ENCODE results near the gene PFKL. TPM values are rescaled to one million over a fixed set of nuclear protein-coding genes. Genes with fewer than 3 reads are reported as not detected.

PFKL gene
- total RNA-seq, 2 donors from 2014 or later: 104 to 109 TPM

DNA sequence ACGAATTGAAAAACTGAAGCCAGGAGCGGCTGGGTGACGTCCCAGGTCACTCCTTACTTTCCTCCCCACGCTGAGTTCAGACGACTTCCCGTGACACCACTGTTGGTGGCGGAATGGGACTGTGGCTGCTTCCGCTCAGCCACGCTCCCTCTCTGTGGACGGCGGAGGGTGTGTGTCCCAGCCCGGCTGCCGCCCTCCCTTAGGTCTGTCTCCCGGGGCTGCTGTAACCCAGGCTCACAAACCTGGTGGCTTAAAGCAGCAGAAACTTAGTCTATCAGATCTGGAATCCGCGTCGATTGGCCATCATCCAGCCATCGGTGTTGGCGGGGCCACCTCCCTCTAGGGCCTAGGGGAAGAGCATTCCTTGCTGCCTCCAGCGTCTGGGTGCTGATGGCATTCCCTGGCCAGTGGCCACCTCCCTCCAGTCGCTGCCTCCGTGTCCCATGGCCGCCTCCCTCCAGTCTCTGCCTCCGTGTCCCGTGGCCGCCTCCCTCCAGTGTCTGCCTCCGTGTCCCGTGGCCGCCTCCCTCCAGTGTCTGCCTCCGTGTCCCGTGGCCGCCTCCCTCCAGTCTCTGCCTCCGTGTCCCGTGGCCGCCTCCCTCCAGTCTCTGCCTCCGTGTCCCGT lies 71.0 kb downstream of the PFKL start:
- no peaks in the 10 kb centered on the region for H3K27me3 Mint-ChIP-seq (ENCODE audit: low read depth)
- no peak for ATAC-seq (replicated peaks in 1 of 2)
- no peak overlapping the region for H3K4me3 Mint-ChIP-seq
- H3K27ac Mint-ChIP-seq: no peak overlapping the region
- H3K4me1 Mint-ChIP-seq (ENCODE audit: low read depth): peaks cover 10% of the 10 kb centered on the region
- H3K36me3 Mint-ChIP-seq (ENCODE audit: insufficient read depth in 2 of 2): no peaks in the 10 kb centered on the region
- DNase-seq: no peak
- H3K9me3 Mint-ChIP-seq: peaks cover 1 to 2% of the 10 kb centered on the region in 2 donors

- Mint-ChIP-seq H3K9me3 (peaks cover 1 to 2% of the 10 kb centered on the region in 2 donors), H3K27me3 (ENCODE audit: low read depth) (no peaks in the 10 kb centered on the region), H3K4me3 (no peak overlapping the region), H3K27ac (no peak overlapping the region), H3K4me1 (ENCODE audit: low read depth) (peaks cover 10% of the 10 kb centered on the region), H3K36me3 (ENCODE audit: insufficient read depth in 2 of 2) (no peaks in the 10 kb centered on the region)
- no peak for ATAC-seq (replicated peaks in 1 of 2)
- DNase-seq: no peak
Measured at GRCh38 chr21:44371596-44371995, 71.7 kb downstream of the PFKL start.

GRCh38 chr21:44372616-44373015 lies 72.8 kb downstream of the PFKL start:
- Mint-ChIP-seq H3K27ac (no peak overlapping the region), H3K27me3 (ENCODE audit: low read depth) (no peaks in the 10 kb centered on the region), H3K4me3 (no peak overlapping the region), H3K9me3 (peaks cover 1 to 2% of the 10 kb centered on the region in 2 donors), H3K4me1 (ENCODE audit: low read depth) (peaks cover 10% of the 10 kb centered on the region), H3K36me3 (ENCODE audit: insufficient read depth in 2 of 2) (no peaks in the 10 kb centered on the region)
- DNase-seq: no peak
- ATAC-seq (replicated peaks in 1 of 2): no peak

- Mint-ChIP-seq H3K27me3 (ENCODE audit: low read depth) (no peaks in the 10 kb centered on the region), H3K36me3 (ENCODE audit: insufficient read depth in 2 of 2) (no peaks in the 10 kb centered on the region), H3K9me3 (peaks cover 1 to 2% of the 10 kb centered on the region in 2 donors), H3K27ac (no peak overlapping the region), H3K4me1 (ENCODE audit: low read depth) (peaks cover 10% of the 10 kb centered on the region), H3K4me3 (no peak overlapping the region)
- ATAC-seq (replicated peaks in 1 of 2): no peak
- DNase-seq: no peak
Measured at GRCh38 chr21:44374601-44375280, 74.9 kb downstream of the PFKL start.

DNA sequence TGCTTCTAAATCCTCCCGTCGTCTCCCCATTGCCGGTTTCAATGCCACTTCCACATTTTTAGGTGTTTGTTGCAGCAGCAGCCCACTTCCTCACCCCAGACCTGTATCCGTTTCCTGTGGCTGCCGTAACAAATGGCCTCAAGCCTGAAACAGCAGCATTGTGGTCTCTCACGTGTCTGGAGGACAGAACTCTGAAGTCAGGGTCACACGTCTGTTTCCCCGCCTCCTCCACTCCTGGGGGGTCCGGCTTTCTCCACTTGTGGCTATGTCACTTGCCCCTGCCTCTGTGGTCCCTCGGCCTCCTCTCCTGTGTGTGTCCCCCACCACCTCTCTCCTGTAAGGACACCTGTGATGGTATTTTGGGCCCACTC lies 75.4 kb downstream of the PFKL start:
- Mint-ChIP-seq H3K4me1 (ENCODE audit: low read depth) (peaks cover 10% of the 10 kb centered on the region), H3K4me3 (no peak overlapping the region), H3K27ac (no peak overlapping the region), H3K36me3 (ENCODE audit: insufficient read depth in 2 of 2) (no peaks in the 10 kb centered on the region), H3K27me3 (ENCODE audit: low read depth) (no peaks in the 10 kb centered on the region), H3K9me3 (peaks cover 1 to 2% of the 10 kb centered on the region in 2 donors)
- ATAC-seq (replicated peaks in 1 of 2): peak in 1 of 2 donors; percentile 49
- peak; percentile 19 to 31 for DNase-seq

DNA sequence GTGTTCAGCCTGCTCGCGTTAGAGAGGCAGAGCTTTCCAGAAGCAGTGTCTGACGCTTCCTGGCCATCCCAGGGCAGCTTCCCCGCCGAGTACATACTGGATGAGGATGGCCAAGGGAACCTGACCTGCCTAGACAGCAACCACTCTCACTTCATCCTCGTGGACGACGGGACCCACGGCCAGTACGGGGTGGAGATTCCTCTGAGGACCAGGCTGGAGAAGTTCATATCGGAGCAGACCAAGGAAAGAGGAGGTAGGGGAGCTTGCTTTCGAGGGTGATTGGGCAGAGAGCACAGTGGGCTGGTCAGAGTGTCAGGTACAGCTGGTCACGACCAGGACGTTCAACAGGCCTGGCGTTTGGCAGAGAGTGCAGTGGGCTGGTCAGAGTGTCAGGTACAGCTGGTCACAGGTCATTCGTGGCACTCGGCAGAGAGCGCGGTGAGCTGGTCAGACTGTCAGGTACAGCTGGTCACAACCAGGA lies 75.9 kb downstream of the PFKL start:
- peaks cover 10% of the 10 kb centered on the region for H3K4me1 Mint-ChIP-seq (ENCODE audit: low read depth)
- DNase-seq (no peak), ATAC-seq (replicated peaks in 1 of 2) (no peak)
- no peaks in the 10 kb centered on the region for H3K27me3 Mint-ChIP-seq (ENCODE audit: low read depth)
- H3K9me3 Mint-ChIP-seq: peaks cover 1 to 2% of the 10 kb centered on the region in 2 donors
- H3K27ac Mint-ChIP-seq: no peak overlapping the region
- H3K36me3 Mint-ChIP-seq (ENCODE audit: insufficient read depth in 2 of 2): peaks cover 0 to 1% of the 10 kb centered on the region in 2 donors
- no peak overlapping the region for H3K4me3 Mint-ChIP-seq

GRCh38 chr21:44376606-44377005 lies 76.8 kb downstream of the PFKL start:
- Mint-ChIP-seq H3K36me3 (ENCODE audit: insufficient read depth in 2 of 2) (peaks cover 0 to 4% of the 10 kb centered on the region in 2 donors), H3K4me3 (no peak overlapping the region), H3K4me1 (ENCODE audit: low read depth) (peaks cover 10% of the 10 kb centered on the region), H3K27me3 (ENCODE audit: low read depth) (no peaks in the 10 kb centered on the region), H3K27ac (no peak overlapping the region), H3K9me3 (no peaks in the 10 kb centered on the region)
- ATAC-seq (replicated peaks in 1 of 2): no peak
- DNase-seq: no peak

Other genes with a start within 250 kb of the PFKL start
- gene PWP2, start 192.7 kb upstream of the PFKL start, total RNA-seq: 10 to 100 TPM in 1 of 2 donors, 1 to 10 TPM in 1; 5.9 to 23.2 TPM
- gene GATD3, start 166.4 kb upstream of the PFKL start, total RNA-seq: 10 to 100 TPM; 12.7 to 35.3 TPM
- gene ICOSLG, start 59.1 kb upstream of the PFKL start, total RNA-seq: 1 to 10 TPM; 2.6 to 3.2 TPM
- not detected for gene DNMT3L, start 38.2 kb upstream of the PFKL start, total RNA-seq
- not detected for gene AIRE, start 14.2 kb upstream of the PFKL start, total RNA-seq
- 10 to 100 TPM; 14.5 to 17.2 TPM for gene CFAP410, start 39.3 kb downstream of the PFKL start, total RNA-seq
- gene TRPM2, start 53.6 kb downstream of the PFKL start, total RNA-seq: 1 to 10 TPM; 2.4 to 3.2 TPM
- gene LRRC3, start 155.5 kb downstream of the PFKL start, total RNA-seq: 1 to 10 TPM; 2.8 to 3.8 TPM
- gene KRTAP10-1, start 240.1 kb downstream of the PFKL start, total RNA-seq: not detected

Measured in activated T-cell treated with anti-CD3 and anti-CD28 coated beads, Interleukin-2, amount 50 U/mL, for 72 hours (primary cell).